ENCODE measurements around the gene DMD.

Gene DMD

GRCh38 chrX:33014086-33014485 is 197.3 kb downstream of the DMD start:
- DNase-seq = no peak

- DNase-seq = no peak
Measured at GRCh38 chrX:33001107-33001506, 210.2 kb downstream of the DMD start.

DNA sequence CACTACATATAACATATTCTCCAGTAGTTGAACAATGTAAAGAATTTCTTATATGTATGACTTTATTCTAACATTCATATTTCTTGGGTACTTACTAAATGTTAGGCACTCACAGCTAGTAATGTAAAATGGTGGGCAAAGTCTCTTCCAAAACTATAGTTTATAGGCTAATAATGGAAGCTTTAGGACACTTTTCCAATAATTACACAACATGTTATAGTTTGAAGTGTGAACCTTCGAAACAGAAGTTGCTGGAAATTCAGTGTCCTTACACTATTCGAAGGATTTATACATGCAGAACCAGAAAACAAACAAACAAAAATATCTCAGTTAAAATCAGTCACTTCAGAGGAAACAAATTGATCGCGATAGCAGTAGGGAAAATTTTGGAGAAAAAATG is 212.6 kb downstream of the DMD start:
- DNase-seq = no peak

- DNase-seq = no peak
Measured at GRCh38 chrX:32995427-32995826, 215.9 kb downstream of the DMD start.

DNA sequence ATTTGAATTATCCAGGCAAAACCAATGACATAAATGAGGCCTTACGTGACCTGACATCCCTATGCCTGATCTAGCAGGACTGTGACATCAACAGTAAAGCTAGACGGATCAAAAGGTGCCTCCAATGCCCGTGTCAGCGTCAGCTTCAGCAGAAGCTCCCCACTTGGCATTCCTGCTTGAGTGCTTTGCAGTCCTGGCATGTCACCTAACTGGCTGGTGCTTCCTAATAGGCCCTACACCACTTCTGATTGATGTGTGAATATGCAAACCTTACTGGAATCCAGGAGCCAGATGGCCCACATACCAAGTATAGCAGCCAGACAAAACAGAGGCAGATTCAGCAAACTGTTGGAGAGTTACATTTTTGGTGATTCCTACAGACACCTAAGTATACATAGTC is 224.2 kb downstream of the DMD start:
- no peak for DNase-seq

GRCh38 chrX:32985544-32985943 is 225.8 kb downstream of the DMD start:
- DNase-seq = no peak

DNA sequence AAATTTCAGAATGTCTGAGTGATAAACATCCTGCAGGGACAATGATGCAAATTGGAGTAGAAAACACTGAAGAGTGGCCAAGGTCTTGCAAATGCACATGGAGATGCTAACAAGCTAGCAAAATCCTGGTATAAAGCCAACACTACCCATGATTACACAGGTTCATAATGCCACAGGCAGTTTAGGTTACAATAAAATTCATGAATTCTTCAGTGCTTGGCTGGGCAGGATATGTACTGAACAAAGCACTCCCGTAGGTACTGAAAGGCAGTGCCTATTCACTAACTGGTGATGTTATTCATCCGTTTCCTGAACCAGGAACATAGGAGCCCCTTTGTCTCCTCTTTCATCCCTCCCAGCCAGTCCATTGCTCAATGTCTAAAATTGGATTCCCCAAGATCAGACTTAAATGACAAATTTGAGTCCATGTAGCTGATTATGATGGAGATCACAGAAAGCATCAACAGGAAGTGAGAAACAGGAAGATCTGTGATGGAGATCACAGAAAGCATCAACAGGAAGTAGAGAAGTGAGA is 244.5 kb downstream of the DMD start:
- DNase-seq = no peak

GRCh38 chrX:32954125-32954524 is 257.2 kb downstream of the DMD start:
- DNase-seq = no peak

DNA sequence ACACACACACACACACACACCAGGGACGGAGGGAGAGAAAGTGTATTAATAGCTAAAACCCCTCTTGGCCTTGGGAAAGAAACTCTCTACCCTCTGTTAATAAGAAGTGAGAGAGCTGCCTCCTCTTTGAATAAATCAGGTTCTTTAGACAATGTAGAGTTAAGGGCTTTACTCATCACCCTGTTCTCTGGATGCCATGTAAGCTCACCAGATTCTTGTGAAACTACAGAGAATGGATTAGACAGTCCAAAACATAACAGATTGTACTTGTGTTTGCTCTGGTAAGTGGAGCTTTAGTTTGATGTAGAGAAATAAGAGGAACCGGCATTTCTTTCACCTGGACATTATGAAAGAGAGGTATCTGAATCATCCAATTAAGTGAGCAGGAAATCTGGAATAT is 263.2 kb downstream of the DMD start:
- DNase-seq = no peak

- no peak for DNase-seq
Measured at GRCh38 chrX:32937043-32937442, 274.3 kb downstream of the DMD start.

DNA sequence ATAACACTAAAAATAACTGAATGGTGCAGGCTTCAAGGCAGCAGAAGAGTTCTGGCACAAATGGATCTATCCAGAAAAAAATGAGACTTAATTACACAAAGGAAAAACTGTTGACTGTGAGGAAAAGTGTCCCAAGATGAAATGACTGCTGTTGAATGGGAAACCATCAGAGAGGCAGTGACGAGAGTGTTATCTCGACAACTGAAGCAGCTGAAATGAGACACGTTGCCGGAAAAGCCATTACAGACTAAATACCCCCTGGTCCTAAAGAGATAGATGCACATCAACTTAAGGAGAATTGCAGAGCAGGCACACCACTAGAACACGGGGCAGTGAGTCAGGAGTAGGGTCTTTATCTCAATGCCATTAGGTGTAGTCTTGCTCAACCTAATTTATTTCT is 277.8 kb downstream of the DMD start:
- no peak for DNase-seq

GRCh38 chrX:32929040-32929439 is 282.3 kb downstream of the DMD start:
- DNase-seq = no peak

DNA sequence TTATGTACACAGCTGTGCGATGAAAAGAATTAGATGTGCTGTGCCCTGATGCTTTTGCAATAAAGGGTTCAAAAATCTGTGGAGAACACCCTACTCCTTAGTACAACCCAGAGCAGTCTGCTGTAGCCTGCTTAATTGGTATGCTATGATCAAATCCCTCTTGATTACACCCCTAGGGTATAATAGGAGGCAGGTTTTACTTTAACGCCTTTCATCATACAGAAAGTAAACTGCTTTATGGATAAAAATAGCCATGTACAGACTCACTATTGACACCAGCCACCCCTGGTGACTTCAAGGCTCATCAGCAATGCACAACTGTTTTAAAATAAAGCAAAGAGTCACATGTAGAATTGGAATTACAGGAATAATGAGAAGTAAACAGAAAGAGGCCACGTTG is 315.3 kb downstream of the DMD start:
- no peak for DNase-seq

DNA sequence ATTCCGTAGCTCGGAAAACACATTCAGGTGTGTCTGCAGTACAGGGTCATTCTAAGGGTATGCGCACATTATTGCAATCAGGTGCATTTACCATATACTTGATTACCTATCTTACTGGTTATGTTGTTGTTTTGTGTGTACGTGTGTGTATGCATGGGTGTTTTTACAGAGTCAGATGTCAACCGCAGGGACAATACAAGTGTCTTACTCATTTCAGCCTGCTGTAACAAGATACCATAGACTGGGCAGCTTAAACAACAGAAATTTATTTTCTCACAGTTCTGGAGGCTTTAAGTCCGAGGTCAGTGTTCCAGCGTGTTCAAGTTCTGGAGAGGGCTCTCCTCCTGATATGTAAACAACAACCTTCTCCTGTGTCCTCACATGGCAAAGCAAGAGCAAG is 316.7 kb downstream of the DMD start:
- no peak for DNase-seq

DNA sequence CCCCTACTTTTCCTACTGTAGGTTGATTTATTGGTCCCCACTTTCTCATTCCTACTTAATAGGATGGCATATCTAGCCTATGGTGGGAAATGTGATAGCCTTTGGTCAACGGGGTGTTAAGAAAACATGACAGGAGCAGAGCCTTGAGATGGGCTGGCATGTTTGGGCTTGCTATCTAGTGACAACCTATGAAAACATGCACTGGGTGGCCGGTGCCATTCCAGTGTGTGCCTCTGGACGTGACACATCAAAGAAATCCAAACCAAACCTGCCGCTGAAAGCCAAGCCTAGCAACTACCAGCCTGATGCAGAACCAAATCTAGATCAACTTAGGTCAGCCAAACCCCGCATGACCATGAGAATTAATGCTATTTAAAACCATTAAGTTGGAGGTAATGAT is 317.6 kb downstream of the DMD start:
- DNase-seq = no peak

DNA sequence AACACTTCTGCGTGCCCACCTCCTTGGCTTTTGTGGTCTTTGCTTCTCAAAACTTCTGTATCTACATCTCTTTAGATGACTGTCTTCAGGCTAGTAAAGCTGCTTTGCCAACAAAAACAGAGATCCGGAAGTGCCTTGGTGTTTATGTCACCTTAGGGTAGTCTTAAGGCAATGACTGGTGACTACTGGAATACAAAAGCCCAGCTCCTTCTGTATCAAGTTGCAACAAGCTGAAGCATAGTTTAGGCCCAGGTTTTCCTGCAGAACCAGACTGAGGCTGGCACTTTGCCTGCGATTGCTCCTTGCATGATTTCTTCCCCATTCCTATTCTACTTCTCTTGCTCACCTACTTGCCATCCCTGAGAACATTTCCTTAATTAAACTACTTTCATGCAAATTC is 333.8 kb downstream of the DMD start:
- DNase-seq = no peak

- no peak for DNase-seq
Measured at GRCh38 chrX:32874839-32875238, 336.5 kb downstream of the DMD start.

- no peak for DNase-seq
Measured at GRCh38 chrX:32873786-32874185, 337.6 kb downstream of the DMD start.

DNA sequence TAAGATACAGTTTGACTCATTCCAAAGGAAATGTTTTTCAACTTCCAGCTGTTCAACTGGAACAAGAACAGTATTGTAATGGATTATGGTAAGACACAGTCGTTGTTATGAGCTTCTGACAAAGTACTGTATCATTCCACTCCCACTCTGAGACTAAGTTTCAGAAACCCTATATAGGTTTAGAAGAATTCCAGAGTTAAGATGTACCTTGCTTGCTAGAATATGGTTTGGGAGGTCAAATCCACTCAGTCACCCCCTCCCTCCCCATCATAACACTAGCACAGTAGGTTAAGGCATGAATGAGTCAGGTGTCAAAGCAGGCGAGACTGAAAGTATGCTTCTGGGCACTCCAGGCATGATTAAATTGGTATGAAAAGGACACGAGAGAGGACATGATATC is 339.7 kb downstream of the DMD start:
- DNase-seq = no peak

- no peak for DNase-seq
Measured at GRCh38 chrX:32868524-32868895, 342.8 kb downstream of the DMD start.

DNA sequence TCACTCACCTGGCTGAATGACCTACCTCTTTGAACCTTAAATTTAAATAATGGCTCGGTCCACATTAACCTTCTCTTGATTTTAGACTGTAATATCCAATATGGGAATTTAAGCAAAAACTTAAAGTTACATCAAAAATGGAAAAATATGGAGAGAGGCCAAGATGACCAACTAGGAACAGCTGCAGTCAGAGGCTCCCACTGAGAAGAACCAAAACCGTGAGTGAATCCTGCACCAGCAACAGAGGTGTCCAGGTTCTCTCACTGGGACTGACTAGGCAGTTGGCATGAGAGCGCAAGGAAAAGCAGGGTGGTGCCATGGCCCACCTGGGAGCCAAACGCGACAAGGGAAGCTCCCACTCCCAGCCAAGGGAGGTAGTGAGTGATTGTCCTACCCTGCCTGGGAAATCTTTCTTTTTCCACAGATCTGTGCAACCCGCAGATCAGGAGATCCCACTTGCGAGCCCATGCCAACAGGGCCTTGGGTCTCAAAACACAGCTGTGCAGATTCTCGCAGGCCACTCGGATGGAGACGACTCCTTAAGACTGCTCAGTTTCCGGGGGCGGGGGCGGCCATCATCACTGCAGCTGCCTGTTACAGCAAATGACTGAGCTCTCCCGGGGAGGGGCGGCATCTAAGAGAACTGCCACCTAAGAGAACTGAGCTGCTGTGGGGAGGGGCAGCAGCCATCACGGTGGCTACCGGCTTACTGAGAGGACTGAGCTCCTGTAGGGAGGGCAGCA is 343.4 kb downstream of the DMD start:
- DNase-seq = no peak

- DNase-seq = no peak
Measured at GRCh38 chrX:32852203-32852602, 359.1 kb downstream of the DMD start.

DNA sequence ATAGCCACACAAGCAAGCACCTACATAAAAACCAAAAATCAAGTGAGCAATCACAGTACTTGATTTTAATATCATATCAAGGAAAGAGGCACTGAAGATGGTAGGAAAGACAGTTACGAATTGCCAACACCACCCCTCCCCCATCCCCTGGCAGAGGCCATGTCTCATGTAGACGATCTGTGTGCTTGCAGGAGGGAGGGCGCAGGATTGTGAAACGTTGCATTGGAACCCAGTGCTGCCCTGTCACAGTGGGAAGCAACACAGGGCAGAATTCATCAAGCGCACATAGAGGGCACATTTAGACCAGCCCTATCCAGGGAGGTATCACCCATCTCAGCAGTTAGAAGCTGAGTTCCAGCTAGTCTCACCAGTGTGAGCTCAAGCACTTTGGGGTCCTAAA is 359.8 kb downstream of the DMD start:
- DNase-seq = no peak

GRCh38 chrX:32847921-32848320 is 363.4 kb downstream of the DMD start:
- DNase-seq = no peak

- no peak for DNase-seq
Measured at GRCh38 chrX:32842053-32842452, 369.3 kb downstream of the DMD start.
